HepG2 (cell line): ENCODE measurements around the gene MYL3. TPM values are rescaled to one million over a fixed set of nuclear protein-coding genes. Genes with fewer than 3 reads are reported as not detected.
A peak's percentile ranks its signal among the peaks of the same experiment; 100 is the strongest.

Experiments
- ATAC-seq: fragments of 200-7000 bp; cut with Tn5 transposase; 3 replicates; pipeline ENCODE4 v1.9.1; 2020; ENCODE audit warnings: mild to moderate bottlenecking, moderate library complexity
- BruUV-seq: library from RNA; stranded (reverse); fragments of 400-500 nt; replicated peaks from 2 replicates; lab custom pipeline; 2021; lab: Mats Ljungman, UMichigan
- CTCF ChIA-PET: fragments of 300-600 bp; formaldehyde crosslinking; extraction: SDS; loops from one replicate; lab custom pipeline; 2021; ENCODE audit warnings: low total read pairs, inconsistent platforms, low intra/inter-chr PET ratio; lab: Yijun Ruan, JAX
- POLR2A ChIA-PET: fragments of 350-600 bp; sonication (Branson Sonifier 250); formaldehyde crosslinking; loops from one replicate; lab custom pipeline; 2020; ENCODE audit warnings: antibody characterized with exemption, inconsistent platforms; lab: Yijun Ruan, JAX
- DNase-seq: peaks from one replicate; pipeline ENCODE4 v3.0.0-alpha.2; 2015; ENCODE audit warnings: low spot score
- FAIRE-seq: peaks from 3 replicates; lab custom pipeline; 2011; peaks lifted over from hg19 to GRCh38; lab: Jason Lieb, UNC
- H2AFZ ChIP-seq: one replicate; pipeline ENCODE4 v1.6.1; 2011; ENCODE audit warnings: low read length, inconsistent platforms
- H3K27ac ChIP-seq: fragments of 300-600 bp; 3 replicates; pipeline ENCODE4 v1.8.0; 2011; ENCODE audit warnings: mixed run types, mild to moderate bottlenecking, mixed read lengths, low read length, inconsistent platforms; ENCODE audit not compliant: insufficient read depth; ENCODE audit errors: extremely low read length
- H3K27me3 ChIP-seq, 2 experiments: fragments of 200-600 bp in 1 of 2; 2 replicates in 1 of 2; 3 replicates in 1 of 2; pipeline versions ENCODE4 v1.6.0 to v1.8.0; 2011; ENCODE audit warnings: low read length in 2 of 2, mild to moderate bottlenecking in 2 of 2, moderate library complexity in 2 of 2, inconsistent platforms in 1 of 2; ENCODE audit not compliant: insufficient read depth in 2 of 2, control insufficient read depth in 1 of 2
- H3K36me3 ChIP-seq, 2 experiments: fragments of 200-600 bp in 1 of 2; replicated peaks in 1 of 2; 2 replicates in 1 of 2; 3 replicates in 1 of 2; pipeline versions ENCODE4 v1.5.1 to v1.8.0; 2011; ENCODE audit warnings: low read length in 2 of 2, inconsistent platforms in 1 of 2; ENCODE audit not compliant: insufficient read depth in 2 of 2, control insufficient read depth in 1 of 2
- H3K4me1 ChIP-seq: 2 replicates; pipeline ENCODE4 v1.5.1; 2012; ENCODE audit warnings: low read length, inconsistent platforms; ENCODE audit not compliant: insufficient read depth
- H3K4me2 ChIP-seq: 2 replicates; pipeline ENCODE4 v1.6.0; 2011; ENCODE audit warnings: low read depth, low read length, inconsistent platforms
- H3K4me3 ChIP-seq, 3 experiments: fragments of 200-600 bp in 1 of 3; sonication (generic), shearing (Covaris generic) in 1 of 3; replicated peaks in 1 of 3; 2 replicates each; pipeline ENCODE4 v1.5.1; 2011 to 2016; ENCODE audit warnings: low read length in 3 of 3, inconsistent platforms in 2 of 3, low read depth in 2 of 3, mild to moderate bottlenecking in 2 of 3, control low read depth in 1 of 3, mixed read lengths in 1 of 3; ENCODE audit not compliant: insufficient read depth in 1 of 3
- H3K79me2 ChIP-seq: one replicate; pipeline ENCODE4 v1.6.1; 2011; ENCODE audit warnings: low read length, inconsistent platforms; ENCODE audit not compliant: insufficient read depth
- H3K9ac ChIP-seq: 2 replicates; pipeline ENCODE4 v1.6.0; 2011; ENCODE audit warnings: mild to moderate bottlenecking, low read depth, low read length, inconsistent platforms; ENCODE audit not compliant: insufficient read depth
- H3K9me3 ChIP-seq: 2 replicates; pipeline ENCODE4 v1.5.1; 2012; ENCODE audit warnings: mild to moderate bottlenecking, low read length
- H4K20me1 ChIP-seq: 2 replicates; pipeline ENCODE4 v1.6.0; 2011; ENCODE audit warnings: inconsistent platforms, mild to moderate bottlenecking, low read length, moderate library complexity; ENCODE audit not compliant: insufficient read depth
- CTCF ChIP-seq: sonication (generic); formaldehyde crosslinking; IDR thresholded peaks from 2 replicates; pipeline ENCODE4 v1.5.0; 2020; ENCODE audit warnings: mild to moderate bottlenecking, missing genetic modification reagents, moderate library complexity
- GABPA ChIP-seq, 2 experiments: IDR thresholded peaks; 2 replicates each; pipeline ENCODE4 v1.6.1; 2011 to 2016; ENCODE audit warnings: low read depth in 2 of 2, low read length in 1 of 2, missing biosample characterization in 1 of 2, missing genetic modification characterization in 1 of 2
- GABPB1 ChIP-seq: IDR thresholded peaks from 2 replicates; pipeline ENCODE4 v1.6.1; 2016; ENCODE audit warnings: mild to moderate bottlenecking, missing genetic modification reagents, moderate library complexity, missing compliant biosample characterization
- HBP1 ChIP-seq: IDR thresholded peaks from 2 replicates; pipeline ENCODE4 v1.6.1; 2016; ENCODE audit warnings: low read depth, control low read depth
- PATZ1 ChIP-seq: sonication (generic); formaldehyde crosslinking; IDR thresholded peaks from 2 replicates; pipeline ENCODE4 v1.4.0; 2020; ENCODE audit warnings: missing genetic modification reagents
- ZBTB3 ChIP-seq: sonication (generic); formaldehyde crosslinking; IDR thresholded peaks from 2 replicates; pipeline ENCODE4 v1.4.0; 2020; ENCODE audit warnings: low read depth, mild to moderate bottlenecking, moderate library complexity, missing genetic modification reagents, borderline replicate concordance
- ZBTB33 ChIP-seq: sonication (generic); formaldehyde crosslinking; IDR thresholded peaks from 2 replicates; pipeline ENCODE4 v1.4.0; 2020; ENCODE audit warnings: missing genetic modification reagents
- ZNF263 ChIP-seq: sonication (generic); formaldehyde crosslinking; IDR thresholded peaks from 2 replicates; pipeline ENCODE4 v1.4.0; 2020; ENCODE audit warnings: missing genetic modification reagents
- ZNF687 ChIP-seq: sonication (generic); formaldehyde crosslinking; IDR thresholded peaks from 2 replicates; pipeline ENCODE4 v1.5.1; 2020; ENCODE audit warnings: mild to moderate bottlenecking, missing genetic modification reagents, moderate library complexity
- WGBS: methylation state at CpG from one replicate; pipeline ENCODE4 v1.1.6; 2017; ENCODE audit warnings: low lambda C conversion rate; 5-methylcytosine and 5-hydroxymethylcytosine counted together
- in situ Hi-C: cut with HindIII; loops from 2 replicates; pipeline ENCODE4 v1.10.0; 2017; ENCODE audit warnings: low pct_unique_long_range_greater_than_20kb; ENCODE audit not compliant: extremely low pct_ligation_motif_present
- intact Hi-C: fragments of 100-400 bp; cut with micrococcal nuclease; formaldehyde crosslinking; loops from one replicate; pipeline ENCODE4 v1.10.0; 2022; ENCODE audit not compliant: unreplicated experiment
- polyA plus RNA-seq, 8 experiments: library from polyadenylated mRNA; depleted of rRNA in 3 of 8; stranded (reverse) in 7 of 8; unstranded in 1 of 8; fragments of >200 nt; fragmentation: Illumina TruSeq in 4 of 8; extraction: Trizol in 4 of 8; gene quantifications; 2 replicates each; pipeline versions ENCODE4 v1.2.1 to v1.2.3, GENCODE V29; 2011 to 2016; ENCODE audit warnings: low read depth in 4 of 8, missing spikeins in 1 of 8, mixed read lengths in 1 of 8; ENCODE audit not compliant: insufficient read depth in 1 of 8
- total RNA-seq, 5 experiments: library from RNA; depleted of rRNA; stranded (reverse); fragments of >200 nt; fragmentation: Illumina TruSeq; extraction: Trizol; gene quantifications; 2 replicates each; pipeline ENCODE4 v1.2.3, GENCODE V29; 2016; ENCODE audit warnings: low read depth in 1 of 5

MYL3 gene
- total and polyA plus RNA-seq, 2 of the 13 experiments (the other 11 are each of a cell fraction or from before 2014, with no cell fraction given), result not detected

- Histone ChIP-seq H4K20me1 (no peaks in the 10 kb centered on the region), H3K9ac (no peak overlapping the region), H2AFZ (no peak overlapping the region), H3K4me1 (peaks cover 17% of the 10 kb centered on the region), H3K4me2 (peak overlapping the region; percentile 61), H3K9me3 (peaks cover 8% of the 10 kb centered on the region; the same call in 1 of the 2 replicates), H3K79me2 (no peaks in the 10 kb centered on the region), H3K36me3 (no peaks in the 10 kb centered on the region), H3K27me3 (peaks cover 0 to under 1% of the 10 kb centered on the region in 2 experiments; a peak in 1 of 5 replicates), H3K27ac (no peak overlapping the region), H3K4me3 (peak overlapping the region in 2 of 3 experiments; percentile 9 to 52; a peak in 3 of 6 replicates)
- FAIRE-seq (no peak), ATAC-seq (peak; percentile 42), DNase-seq (no peak)
- ChIA-PET CTCF (no interaction called here), POLR2A (no interaction called here)
- intact Hi-C loops (no loop called here), in situ Hi-C loops (no loop called here)
- no TSS peak for BruUV-seq
- TF ChIP-seq ZNF687 (CRISPR knock-in tag), result peak; percentile 9; the same call in 1 of the 2 replicates
- TF ChIP-seq GABPA (IDR thresholded peaks at IDR 0.05; ENCODE audit: low read depth, low read length), result no peak
- peak; percentile 15; the same call in 1 of the 2 replicates for TF ChIP-seq GABPA (CRISPR knock-in tag; IDR thresholded peaks at IDR 0.05; ENCODE audit: low read depth)
- 0 out of 2 replicates have a peak, but pooled peaks have one; percentile 48 for TF ChIP-seq GABPB1 (CRISPR knock-in tag)
- TF ChIP-seq HBP1 (CRISPR knock-in tag), result no peak
- peak; percentile 34; the same call in 1 of the 2 replicates for TF ChIP-seq ZBTB33 (CRISPR knock-in tag)
- 0 out of 2 replicates have a peak, but pooled peaks have one; percentile 33 for TF ChIP-seq ZNF263
- peak; percentile 53; the same call in 1 of the 2 replicates for TF ChIP-seq PATZ1 (CRISPR knock-in tag)
- no peak for TF ChIP-seq ZBTB3 (CRISPR knock-in tag)
- TF ChIP-seq CTCF (CRISPR knock-in tag), result peak; percentile 17; the same call in 1 of the 2 replicates
- 85% methylated on average over 33 of the region's 53 CpGs for WGBS
Measured at GRCh38 chr3:46845860-46846623, 17.2 kb downstream of the MYL3 start.
